Upper lobe of left lung (tissue), 6 donors: ENCODE data around the gene PRSS21. TPM values are rescaled to one million over a fixed set of nuclear protein-coding genes. Genes with fewer than 3 reads are reported as not detected.

Experiments used
- ATAC-seq, 2 donors: fragments of 200-7000 bp; cut with Tn5 transposase; one replicate each; pipeline ENCODE4 v1.9.1; 2022; ENCODE audit warnings: mild to moderate bottlenecking in 2 of 2, moderate library complexity in 2 of 2; ENCODE audit not compliant: low FRiP score in 2 of 2
- DNase-seq, 2 donors: peaks; one replicate each; pipeline ENCODE4 v3.0.0-alpha.2; 2019 to 2020
- H3K27ac ChIP-seq, 4 donors: fragments of 200-600 bp; sonication (generic); one replicate each; pipeline ENCODE4 v1.5.1; 2016 to 2019
- H3K27me3 ChIP-seq, 4 donors: fragments of 200-600 bp; sonication (generic); one replicate each; pipeline ENCODE4 v1.5.1; 2017 to 2019
- H3K36me3 ChIP-seq, 4 donors: fragments of 200-600 bp; sonication (generic); one replicate each; pipeline ENCODE4 v1.5.1; 2016 to 2019
- H3K4me1 ChIP-seq, 4 donors: fragments of 200-600 bp; sonication (generic); one replicate each; pipeline ENCODE4 v1.5.1; 2018 to 2019
- H3K4me3 ChIP-seq, 4 donors: fragments of 200-600 bp; sonication (generic); one replicate each; pipeline ENCODE4 v1.5.1; 2017 to 2019; ENCODE audit warnings: mild to moderate bottlenecking in 2 of 4, moderate library complexity in 1 of 4
- H3K9me3 ChIP-seq, 4 donors: fragments of 200-600 bp; sonication (generic); one replicate each; pipeline ENCODE4 v1.5.1; 2018 to 2019
- CTCF ChIP-seq, 6 experiments: fragments of 450-650 bp in 4 of 6; fragments of 200-600 bp in 2 of 6; sonication (generic) in 2 of 6; IDR thresholded peaks; one replicate each; pipeline ENCODE4 v1.5.1; 2016 to 2019; ENCODE audit warnings: antibody characterized with exemption in 6 of 6
- EP300 ChIP-seq, 4 donors: sonication (generic); formaldehyde crosslinking; IDR thresholded peaks; one replicate each; pipeline ENCODE4 v1.5.1; 2017; ENCODE audit warnings: antibody characterized with exemption in 4 of 4, control low read depth in 2 of 4
- POLR2A ChIP-seq, 4 donors: fragments of 450-650 bp; IDR thresholded peaks; one replicate each; pipeline ENCODE4 v1.5.1; 2016 to 2017; ENCODE audit warnings: antibody characterized with exemption in 4 of 4, mild to moderate bottlenecking in 2 of 4
- POLR2AphosphoS5 ChIP-seq, 2 donors: sonication (generic); formaldehyde crosslinking; IDR thresholded peaks; one replicate each; pipeline ENCODE4 v1.5.1; 2017; ENCODE audit warnings: antibody characterized with exemption in 2 of 2
- WGBS, 2 donors: methylation state at CpG; one replicate each; pipeline ENCODE4 v1.1.5; 2017 to 2018; 5-methylcytosine and 5-hydroxymethylcytosine counted together
- total RNA-seq, 6 donors: library from RNA; depleted of rRNA in 4 of 6; stranded (reverse); fragments of >200 nt in 4 of 6; gene quantifications; one replicate each; pipeline versions ENCODE4 v1.1.0 to v1.2.1, GENCODE V29; 2016 to 2021
- donor health status: DM: no; HTN: no; CAD: no; lungs with moderate emphysema.
- donor health status: DM: no; HTN: yes; CAD: no; lungs with severe emphysema.

The PRSS21 gene
- total RNA-seq, 6 donors from 2014 or later: 1.2 to 16.2 (median 14.5) TPM; not detected in 1

DNA sequence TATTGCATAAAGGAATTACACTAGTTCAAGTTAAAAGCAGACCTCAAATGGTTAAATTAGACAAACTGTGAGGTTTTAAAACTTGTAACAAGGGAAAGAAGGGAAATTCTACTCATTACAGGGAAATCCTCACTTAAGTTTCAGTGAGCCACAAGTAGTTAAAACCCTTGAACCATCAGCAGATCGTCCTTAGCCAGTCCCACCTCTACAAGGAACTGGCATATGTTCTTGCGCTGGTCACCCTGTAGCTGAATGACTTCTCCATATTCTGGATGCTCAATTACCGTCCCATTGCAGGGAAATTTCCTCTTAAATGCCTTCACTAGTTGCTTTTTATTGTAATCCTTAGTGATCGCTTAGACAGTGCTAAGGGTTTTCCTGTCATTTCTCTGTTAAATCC is 5.5 kb downstream of the PRSS21 start:
- Histone ChIP-seq H3K4me1 (no peaks in the 10 kb centered on the region), H3K27ac (no peak overlapping the region), H3K36me3 (no peaks in the 10 kb centered on the region), H3K4me3 (no peak overlapping the region), H3K9me3 (no peaks in the 10 kb centered on the region), H3K27me3 (peaks cover 0 to 2% (median 0%) of the 10 kb centered on the region in 4 donors)
- TF ChIP-seq POLR2AphosphoS5 (IDR thresholded peaks at IDR 0.05) (no peak), EP300 (IDR thresholded peaks at IDR 0.05) (no peak), POLR2A (IDR thresholded peaks at IDR 0.05) (no peak), CTCF (IDR thresholded peaks at IDR 0.05) (no peak)
- no peak for ATAC-seq
- DNase-seq: no peak
- 52 to 58% methylated on average over 4 of the region's 4 CpGs for WGBS, 2 donors

- WGBS, 2 donors: 76 to 89% methylated on average over 8 to 10 of the region's 10 CpGs
- no peak for ATAC-seq
- peaks cover 0 to 4% (median under 1%) of the 10 kb centered on the region in 4 donors for H3K4me1 ChIP-seq
Observed at GRCh38 chr16:2824626-2825025, 7.6 kb downstream of the PRSS21 start.

DNA sequence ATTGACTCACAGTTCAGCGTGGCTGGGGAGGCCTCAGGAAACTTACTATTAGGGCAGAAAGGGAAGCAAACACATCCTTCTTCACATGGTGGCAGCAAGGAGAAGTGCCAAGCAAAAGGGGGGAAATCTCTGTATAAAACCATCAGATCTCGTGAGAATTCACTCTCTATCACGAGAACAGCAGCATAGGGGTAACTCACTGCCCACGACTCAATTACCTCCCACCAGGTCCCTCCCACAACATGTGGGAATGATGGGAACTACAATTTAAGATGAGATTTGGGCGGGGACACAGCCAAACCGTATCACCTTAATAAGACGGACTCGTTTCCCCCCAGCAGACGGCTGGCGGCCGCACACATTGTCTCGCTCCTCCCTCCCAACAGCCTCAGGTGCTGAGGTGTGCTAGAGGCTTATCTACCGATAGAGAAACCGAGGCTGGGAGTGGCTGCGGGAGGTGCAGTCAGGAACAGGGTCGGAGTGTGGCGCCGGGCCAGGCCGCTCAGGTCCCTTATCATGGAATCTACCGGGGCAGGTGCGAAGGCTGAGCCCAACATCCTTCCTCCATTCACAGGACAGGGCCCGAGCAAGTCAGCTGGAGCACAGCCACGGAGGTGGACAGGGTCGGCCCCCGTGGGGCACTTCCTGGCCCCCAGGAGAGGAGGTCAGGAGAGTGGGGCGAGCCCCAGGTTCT is 8.2 kb downstream of the PRSS21 start:
- H3K4me3 ChIP-seq: no peak overlapping the region
- 75 to 78% methylated on average over 18 to 26 of the region's 26 CpGs for WGBS, 2 donors
- H3K9me3 ChIP-seq: no peaks in the 10 kb centered on the region
- peaks cover 0 to 7% (median 3%) of the 10 kb centered on the region in 4 donors for H3K4me1 ChIP-seq
- H3K27me3 ChIP-seq: no peaks in the 10 kb centered on the region
- no peak overlapping the region for H3K27ac ChIP-seq
- no peak for TF ChIP-seq POLR2AphosphoS5 (IDR thresholded peaks at IDR 0.05)
- no peak for TF ChIP-seq CTCF (IDR thresholded peaks at IDR 0.05)
- no peak for TF ChIP-seq POLR2A (IDR thresholded peaks at IDR 0.05)
- TF ChIP-seq EP300 (IDR thresholded peaks at IDR 0.05): no peak
- H3K36me3 ChIP-seq: no peaks in the 10 kb centered on the region
- DNase-seq (peak in 1 of 2 donors; percentile 83), ATAC-seq (no peak)

More at GRCh38 chr16:2824626-2825025, 7.6 kb downstream of the PRSS21 start:
- TF ChIP-seq EP300 (IDR thresholded peaks at IDR 0.05) (no peak), CTCF (IDR thresholded peaks at IDR 0.05) (no peak), POLR2AphosphoS5 (IDR thresholded peaks at IDR 0.05) (no peak), POLR2A (IDR thresholded peaks at IDR 0.05) (no peak)
- no peak for DNase-seq
- H3K27me3 ChIP-seq: no peaks in the 10 kb centered on the region
- H3K9me3 ChIP-seq: no peaks in the 10 kb centered on the region
- H3K4me3 ChIP-seq: no peak overlapping the region
- no peak overlapping the region for H3K27ac ChIP-seq
- H3K36me3 ChIP-seq: no peaks in the 10 kb centered on the region

GRCh38 chr16:2825906-2826305 is 8.9 kb downstream of the PRSS21 start:
- no peaks in the 10 kb centered on the region for H3K9me3 ChIP-seq
- TF ChIP-seq EP300 (IDR thresholded peaks at IDR 0.05) (no peak), POLR2AphosphoS5 (IDR thresholded peaks at IDR 0.05) (no peak), CTCF (IDR thresholded peaks at IDR 0.05) (no peak), POLR2A (IDR thresholded peaks at IDR 0.05) (no peak)
- DNase-seq: no peak
- ATAC-seq: no peak
- no peaks in the 10 kb centered on the region for H3K27me3 ChIP-seq
- peaks cover 0 to 12% (median 4%) of the 10 kb centered on the region in 4 donors for H3K4me1 ChIP-seq
- no peak overlapping the region for H3K27ac ChIP-seq
- H3K4me3 ChIP-seq: no peak overlapping the region
- H3K36me3 ChIP-seq: no peaks in the 10 kb centered on the region
- 76 to 83% methylated on average over 10 to 11 of the region's 11 CpGs for WGBS, 2 donors
